K562 (cell line): ENCODE results near the gene USB1. TPM values are rescaled to one million over a fixed set of nuclear protein-coding genes. Genes with fewer than 3 reads are reported as not detected.

Experiments
- CBFA2T2 ChIP-seq: fragments of 450-650 bp; conservative IDR thresholded peaks from 2 replicates; pipeline ENCODE4 v1.6.1; 2017; ENCODE audit warnings: mild to moderate bottlenecking
- DDX20 ChIP-seq: fragments of 450-650 bp; IDR thresholded peaks from 2 replicates; pipeline ENCODE4 v1.6.1; 2016; ENCODE audit warnings: missing genetic modification characterization, low read depth, mild to moderate bottlenecking, missing compliant biosample characterization, moderate library complexity
- ESRRA ChIP-seq: fragments of 450-650 bp; IDR thresholded peaks from 2 replicates; pipeline ENCODE4 v1.6.1; 2014; ENCODE audit warnings: low read depth, mild to moderate bottlenecking, moderate library complexity, borderline replicate concordance
- FIP1L1 ChIP-seq: fragments of 200-400 bp; formaldehyde crosslinking; IDR thresholded peaks from 2 replicates; pipeline ENCODE4 v1.6.1; 2018; ENCODE audit warnings: mild to moderate bottlenecking, low read depth, low read length; ENCODE audit not compliant: poor library complexity, severe bottlenecking
- GABPB1 ChIP-seq: sonication (generic); formaldehyde crosslinking; IDR thresholded peaks from 2 replicates; pipeline ENCODE4 v1.8.0; 2022; ENCODE audit warnings: mild to moderate bottlenecking, missing genetic modification reagents
- NELFE ChIP-seq: IDR thresholded peaks from 2 replicates; pipeline ENCODE4 v1.6.1; 2011; ENCODE audit warnings: mild to moderate bottlenecking; ENCODE audit not compliant: insufficient read depth, insufficient read length
- ZBTB17 ChIP-seq: fragments of 450-650 bp; formaldehyde crosslinking; IDR thresholded peaks from 2 replicates; pipeline ENCODE4 v1.4.0; 2020; ENCODE audit warnings: mild to moderate bottlenecking
- ZNF644 ChIP-seq: fragments of 200-800 bp; sonication (Bioruptor generic); IDR thresholded peaks from 2 replicates; pipeline ENCODE4 v1.6.1; 2016; ENCODE audit warnings: low read depth, missing genetic modification characterization, missing compliant biosample characterization
- ZNF699 ChIP-seq: fragments of 250-450 bp; sonication (Bioruptor Pico); IDR thresholded peaks from 2 replicates; pipeline ENCODE4 v1.8.0; 2021; ENCODE audit warnings: mild to moderate bottlenecking, moderate library complexity; ENCODE audit not compliant: insufficient replicate concordance
- polyA plus RNA-seq, 8 experiments: library from polyadenylated mRNA; depleted of rRNA in 4 of 8; stranded (reverse) in 5 of 8; unstranded in 3 of 8; fragments of >200 nt; fragmentation: Nextera tagmentation in 2 of 8; fragmentation: Illumina TruSeq in 1 of 8; extraction: Ambion mirVana in 2 of 8; extraction: Trizol in 1 of 8; gene quantifications; 2 replicates each; pipeline versions ENCODE4 v1.2.1 to v1.2.3, GENCODE V29; 2011 to 2014; ENCODE audit warnings: inconsistent platforms in 1 of 8, missing spikeins in 1 of 8
- total RNA-seq, 7 experiments: library from RNA; depleted of rRNA in 6 of 7; stranded (reverse); fragments of >200 nt in 6 of 7; fragmentation: Illumina TruSeq in 2 of 7; extraction: Trizol in 2 of 7; gene quantifications; 2 replicates each; pipeline versions ENCODE4 v1.2.1 to v1.2.3, GENCODE V29; 2011 to 2021; ENCODE audit warnings: low replicate concordance in 1 of 7
- TF ChIP-seq, protein P1 (sequence below), 2 experiments: fragments of 450-650 bp in 1 of 2; IDR thresholded peaks; 2 replicates each; pipeline ENCODE4 v1.6.1; 2011 to 2017; ENCODE audit warnings: low read depth in 2 of 2, antibody characterized with exemption in 1 of 2, borderline replicate concordance in 1 of 2, low read length in 1 of 2, mild to moderate bottlenecking in 1 of 2, mixed read lengths in 1 of 2; ENCODE audit not compliant: control insufficient read depth in 1 of 2
- TF ChIP-seq, protein P2 (sequence below): fragments of 450-650 bp; IDR thresholded peaks from 2 replicates; pipeline ENCODE4 v1.6.1; 2016; ENCODE audit warnings: mild to moderate bottlenecking, moderate library complexity

Gene USB1
- total and polyA plus RNA-seq, 9 of the 15 experiments (the other 6 are each of a cell fraction or from before 2014, with no cell fraction given), result 11.6 to 73.6 (median 19.4) TPM

DNA sequence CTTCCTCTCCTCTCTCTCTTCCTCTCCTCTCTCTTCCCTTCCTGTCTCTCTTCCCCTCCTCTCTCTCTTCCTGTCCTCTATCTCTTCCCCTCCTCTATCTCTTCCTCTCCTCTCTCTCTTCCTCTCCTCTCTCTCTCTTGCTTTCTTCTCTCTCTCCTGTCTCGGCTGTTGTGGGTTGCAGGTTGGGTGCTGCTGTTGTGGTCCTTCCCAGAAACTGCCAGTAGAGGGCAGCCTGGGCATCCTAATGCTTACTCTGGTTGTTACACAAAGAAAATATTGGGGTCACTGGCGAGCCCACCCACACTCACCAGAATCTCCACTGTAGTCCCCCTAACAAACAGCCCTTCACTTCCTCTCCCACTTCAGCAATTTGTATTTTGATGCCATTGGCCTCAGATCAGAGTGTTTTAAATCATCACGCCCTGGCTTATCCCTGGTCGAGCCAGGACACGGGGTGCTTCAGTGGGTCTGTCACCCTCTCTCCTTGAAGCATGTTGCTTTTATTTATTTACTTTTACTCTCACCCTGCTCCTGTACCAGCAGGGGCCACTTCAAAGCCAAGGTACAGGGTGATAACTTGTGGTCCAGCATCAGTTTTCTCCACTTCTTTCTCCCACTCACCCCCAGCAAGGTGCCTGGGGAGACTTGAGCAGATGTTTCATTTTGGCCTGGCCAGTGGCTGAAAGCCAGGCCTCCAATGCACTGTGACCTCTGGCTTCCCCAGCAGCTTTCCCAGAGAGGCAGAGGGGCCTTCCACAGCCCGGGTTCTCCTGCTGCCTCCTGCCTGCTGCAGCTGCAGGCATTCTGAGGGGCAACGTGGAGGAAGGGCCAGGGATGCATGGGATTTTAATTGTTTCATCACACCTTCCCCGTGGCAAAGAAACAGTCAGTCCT, 19.7 kb downstream of the USB1 start (continued):
- TF ChIP-seq, protein P1, sequence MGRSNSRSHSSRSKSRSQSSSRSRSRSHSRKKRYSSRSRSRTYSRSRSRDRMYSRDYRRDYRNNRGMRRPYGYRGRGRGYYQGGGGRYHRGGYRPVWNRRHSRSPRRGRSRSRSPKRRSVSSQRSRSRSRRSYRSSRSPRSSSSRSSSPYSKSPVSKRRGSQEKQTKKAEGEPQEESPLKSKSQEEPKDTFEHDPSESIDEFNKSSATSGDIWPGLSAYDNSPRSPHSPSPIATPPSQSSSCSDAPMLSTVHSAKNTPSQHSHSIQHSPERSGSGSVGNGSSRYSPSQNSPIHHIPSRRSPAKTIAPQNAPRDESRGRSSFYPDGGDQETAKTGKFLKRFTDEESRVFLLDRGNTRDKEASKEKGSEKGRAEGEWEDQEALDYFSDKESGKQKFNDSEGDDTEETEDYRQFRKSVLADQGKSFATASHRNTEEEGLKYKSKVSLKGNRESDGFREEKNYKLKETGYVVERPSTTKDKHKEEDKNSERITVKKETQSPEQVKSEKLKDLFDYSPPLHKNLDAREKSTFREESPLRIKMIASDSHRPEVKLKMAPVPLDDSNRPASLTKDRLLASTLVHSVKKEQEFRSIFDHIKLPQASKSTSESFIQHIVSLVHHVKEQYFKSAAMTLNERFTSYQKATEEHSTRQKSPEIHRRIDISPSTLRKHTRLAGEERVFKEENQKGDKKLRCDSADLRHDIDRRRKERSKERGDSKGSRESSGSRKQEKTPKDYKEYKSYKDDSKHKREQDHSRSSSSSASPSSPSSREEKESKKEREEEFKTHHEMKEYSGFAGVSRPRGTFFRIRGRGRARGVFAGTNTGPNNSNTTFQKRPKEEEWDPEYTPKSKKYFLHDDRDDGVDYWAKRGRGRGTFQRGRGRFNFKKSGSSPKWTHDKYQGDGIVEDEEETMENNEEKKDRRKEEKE (IDR thresholded peaks at IDR 0.05; ENCODE audit: borderline replicate concordance in 1 of 2, control insufficient read depth in 1 of 2, low read depth in 2 of 2, low read length in 1 of 2), result peak in 1 of 2 experiments; percentile 74; a peak in 2 of 4 replicates
- TF ChIP-seq ZNF699 (CRISPR knock-in tag), result no peak
- TF ChIP-seq ZNF644 (tag), result no peak
- TF ChIP-seq, protein P2, sequence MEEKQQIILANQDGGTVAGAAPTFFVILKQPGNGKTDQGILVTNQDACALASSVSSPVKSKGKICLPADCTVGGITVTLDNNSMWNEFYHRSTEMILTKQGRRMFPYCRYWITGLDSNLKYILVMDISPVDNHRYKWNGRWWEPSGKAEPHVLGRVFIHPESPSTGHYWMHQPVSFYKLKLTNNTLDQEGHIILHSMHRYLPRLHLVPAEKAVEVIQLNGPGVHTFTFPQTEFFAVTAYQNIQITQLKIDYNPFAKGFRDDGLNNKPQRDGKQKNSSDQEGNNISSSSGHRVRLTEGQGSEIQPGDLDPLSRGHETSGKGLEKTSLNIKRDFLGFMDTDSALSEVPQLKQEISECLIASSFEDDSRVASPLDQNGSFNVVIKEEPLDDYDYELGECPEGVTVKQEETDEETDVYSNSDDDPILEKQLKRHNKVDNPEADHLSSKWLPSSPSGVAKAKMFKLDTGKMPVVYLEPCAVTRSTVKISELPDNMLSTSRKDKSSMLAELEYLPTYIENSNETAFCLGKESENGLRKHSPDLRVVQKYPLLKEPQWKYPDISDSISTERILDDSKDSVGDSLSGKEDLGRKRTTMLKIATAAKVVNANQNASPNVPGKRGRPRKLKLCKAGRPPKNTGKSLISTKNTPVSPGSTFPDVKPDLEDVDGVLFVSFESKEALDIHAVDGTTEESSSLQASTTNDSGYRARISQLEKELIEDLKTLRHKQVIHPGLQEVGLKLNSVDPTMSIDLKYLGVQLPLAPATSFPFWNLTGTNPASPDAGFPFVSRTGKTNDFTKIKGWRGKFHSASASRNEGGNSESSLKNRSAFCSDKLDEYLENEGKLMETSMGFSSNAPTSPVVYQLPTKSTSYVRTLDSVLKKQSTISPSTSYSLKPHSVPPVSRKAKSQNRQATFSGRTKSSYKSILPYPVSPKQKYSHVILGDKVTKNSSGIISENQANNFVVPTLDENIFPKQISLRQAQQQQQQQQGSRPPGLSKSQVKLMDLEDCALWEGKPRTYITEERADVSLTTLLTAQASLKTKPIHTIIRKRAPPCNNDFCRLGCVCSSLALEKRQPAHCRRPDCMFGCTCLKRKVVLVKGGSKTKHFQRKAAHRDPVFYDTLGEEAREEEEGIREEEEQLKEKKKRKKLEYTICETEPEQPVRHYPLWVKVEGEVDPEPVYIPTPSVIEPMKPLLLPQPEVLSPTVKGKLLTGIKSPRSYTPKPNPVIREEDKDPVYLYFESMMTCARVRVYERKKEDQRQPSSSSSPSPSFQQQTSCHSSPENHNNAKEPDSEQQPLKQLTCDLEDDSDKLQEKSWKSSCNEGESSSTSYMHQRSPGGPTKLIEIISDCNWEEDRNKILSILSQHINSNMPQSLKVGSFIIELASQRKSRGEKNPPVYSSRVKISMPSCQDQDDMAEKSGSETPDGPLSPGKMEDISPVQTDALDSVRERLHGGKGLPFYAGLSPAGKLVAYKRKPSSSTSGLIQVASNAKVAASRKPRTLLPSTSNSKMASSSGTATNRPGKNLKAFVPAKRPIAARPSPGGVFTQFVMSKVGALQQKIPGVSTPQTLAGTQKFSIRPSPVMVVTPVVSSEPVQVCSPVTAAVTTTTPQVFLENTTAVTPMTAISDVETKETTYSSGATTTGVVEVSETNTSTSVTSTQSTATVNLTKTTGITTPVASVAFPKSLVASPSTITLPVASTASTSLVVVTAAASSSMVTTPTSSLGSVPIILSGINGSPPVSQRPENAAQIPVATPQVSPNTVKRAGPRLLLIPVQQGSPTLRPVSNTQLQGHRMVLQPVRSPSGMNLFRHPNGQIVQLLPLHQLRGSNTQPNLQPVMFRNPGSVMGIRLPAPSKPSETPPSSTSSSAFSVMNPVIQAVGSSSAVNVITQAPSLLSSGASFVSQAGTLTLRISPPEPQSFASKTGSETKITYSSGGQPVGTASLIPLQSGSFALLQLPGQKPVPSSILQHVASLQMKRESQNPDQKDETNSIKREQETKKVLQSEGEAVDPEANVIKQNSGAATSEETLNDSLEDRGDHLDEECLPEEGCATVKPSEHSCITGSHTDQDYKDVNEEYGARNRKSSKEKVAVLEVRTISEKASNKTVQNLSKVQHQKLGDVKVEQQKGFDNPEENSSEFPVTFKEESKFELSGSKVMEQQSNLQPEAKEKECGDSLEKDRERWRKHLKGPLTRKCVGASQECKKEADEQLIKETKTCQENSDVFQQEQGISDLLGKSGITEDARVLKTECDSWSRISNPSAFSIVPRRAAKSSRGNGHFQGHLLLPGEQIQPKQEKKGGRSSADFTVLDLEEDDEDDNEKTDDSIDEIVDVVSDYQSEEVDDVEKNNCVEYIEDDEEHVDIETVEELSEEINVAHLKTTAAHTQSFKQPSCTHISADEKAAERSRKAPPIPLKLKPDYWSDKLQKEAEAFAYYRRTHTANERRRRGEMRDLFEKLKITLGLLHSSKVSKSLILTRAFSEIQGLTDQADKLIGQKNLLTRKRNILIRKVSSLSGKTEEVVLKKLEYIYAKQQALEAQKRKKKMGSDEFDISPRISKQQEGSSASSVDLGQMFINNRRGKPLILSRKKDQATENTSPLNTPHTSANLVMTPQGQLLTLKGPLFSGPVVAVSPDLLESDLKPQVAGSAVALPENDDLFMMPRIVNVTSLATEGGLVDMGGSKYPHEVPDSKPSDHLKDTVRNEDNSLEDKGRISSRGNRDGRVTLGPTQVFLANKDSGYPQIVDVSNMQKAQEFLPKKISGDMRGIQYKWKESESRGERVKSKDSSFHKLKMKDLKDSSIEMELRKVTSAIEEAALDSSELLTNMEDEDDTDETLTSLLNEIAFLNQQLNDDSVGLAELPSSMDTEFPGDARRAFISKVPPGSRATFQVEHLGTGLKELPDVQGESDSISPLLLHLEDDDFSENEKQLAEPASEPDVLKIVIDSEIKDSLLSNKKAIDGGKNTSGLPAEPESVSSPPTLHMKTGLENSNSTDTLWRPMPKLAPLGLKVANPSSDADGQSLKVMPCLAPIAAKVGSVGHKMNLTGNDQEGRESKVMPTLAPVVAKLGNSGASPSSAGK, result no peak
- no peak for TF ChIP-seq NELFE
- no peak for TF ChIP-seq ZBTB17 (CRISPR knock-in tag)
- TF ChIP-seq ESRRA, result 0 out of 2 replicates have a peak, but pooled peaks have one; percentile 14
- no peak for TF ChIP-seq DDX20 (tag)
- TF ChIP-seq CBFA2T2, result no peak
- TF ChIP-seq FIP1L1, result no peak
- TF ChIP-seq GABPB1 (CRISPR knock-in tag), result no peak
